HEK293T (cell line): ENCODE data around the gene LCP1.

Experiments used
- CTCF ChIA-PET: fragments of 350-600 bp; formaldehyde crosslinking; extraction: SDS; loops from one replicate; lab custom pipeline; 2021; ENCODE audit warnings: antibody characterized with exemption, inconsistent platforms; lab: Yijun Ruan, JAX
- POLR2A ChIA-PET: fragments of 350-600 bp; formaldehyde crosslinking; extraction: SDS; loops from one replicate; lab custom pipeline; 2020; ENCODE audit warnings: antibody characterized with exemption, inconsistent platforms; lab: Yijun Ruan, JAX
- DNase-seq: peaks from one replicate; pipeline ENCODE4 v3.0.0; 2012; ENCODE audit warnings: mixed read lengths; ENCODE audit errors: extremely low spot score
- ARNT ChIP-seq: fragments of 450-650 bp; IDR thresholded peaks from 2 replicates; pipeline ENCODE4 v1.6.1; 2017; ENCODE audit warnings: mild to moderate bottlenecking
- BHLHE40 ChIP-seq: fragments of 450-650 bp; IDR thresholded peaks from 2 replicates; pipeline ENCODE4 v1.6.1; 2016; ENCODE audit warnings: mild to moderate bottlenecking, moderate library complexity, borderline replicate concordance
- CTBP1 ChIP-seq: fragments of 450-650 bp; IDR thresholded peaks from 2 replicates; pipeline ENCODE4 v1.6.1; 2016; ENCODE audit warnings: borderline replicate concordance
- ELF4 ChIP-seq: fragments of 450-650 bp; IDR thresholded peaks from 2 replicates; pipeline ENCODE4 v1.6.1; 2017; ENCODE audit warnings: antibody characterized with exemption
- FOXA1 ChIP-seq: fragments of 450-650 bp; IDR thresholded peaks from 2 replicates; pipeline ENCODE4 v1.6.1; 2016; ENCODE audit warnings: mild to moderate bottlenecking
- FOXK2 ChIP-seq: fragments of 450-650 bp; IDR thresholded peaks from 2 replicates; pipeline ENCODE4 v1.6.1; 2016; ENCODE audit warnings: mild to moderate bottlenecking
- FOXM1 ChIP-seq: fragments of 450-650 bp; IDR thresholded peaks from 2 replicates; pipeline ENCODE4 v1.6.1; 2017; ENCODE audit warnings: mild to moderate bottlenecking, borderline replicate concordance
- HDGF ChIP-seq: fragments of 450-650 bp; IDR thresholded peaks from 2 replicates; pipeline ENCODE4 v1.6.1; 2017; ENCODE audit warnings: antibody characterized with exemption, borderline replicate concordance
- L3MBTL2 ChIP-seq: fragments of 450-650 bp; conservative IDR thresholded peaks from 2 replicates; pipeline ENCODE4 v1.6.1; 2016; ENCODE audit warnings: mild to moderate bottlenecking
- LEF1 ChIP-seq: fragments of 450-650 bp; IDR thresholded peaks from 2 replicates; pipeline ENCODE4 v1.6.1; 2017; ENCODE audit warnings: mild to moderate bottlenecking, borderline replicate concordance
- NFRKB ChIP-seq: fragments of 450-650 bp; IDR thresholded peaks from 2 replicates; pipeline ENCODE4 v1.6.1; 2016; ENCODE audit warnings: mild to moderate bottlenecking, moderate library complexity
- PKNOX1 ChIP-seq: fragments of 450-650 bp; IDR thresholded peaks from 2 replicates; pipeline ENCODE4 v1.6.1; 2016
- SP1 ChIP-seq: fragments of 450-650 bp; IDR thresholded peaks from 2 replicates; pipeline ENCODE4 v1.6.1; 2017
- SUZ12 ChIP-seq: fragments of 450-650 bp; IDR thresholded peaks from 2 replicates; pipeline ENCODE4 v1.6.1; 2016; ENCODE audit warnings: mild to moderate bottlenecking
- TARDBP ChIP-seq: fragments of 450-650 bp; IDR thresholded peaks from 2 replicates; pipeline ENCODE4 v1.6.1; 2016
- ZNF384 ChIP-seq: fragments of 450-650 bp; IDR thresholded peaks from 2 replicates; pipeline ENCODE4 v1.6.1; 2016

The LCP1 gene

GRCh38 chr13:46197299-46198048 is 15.5 kb upstream of the LCP1 start:
- no peak for TF ChIP-seq ELF4
- TF ChIP-seq NFRKB: no peak
- no peak for TF ChIP-seq FOXM1
- no peak for TF ChIP-seq TARDBP
- TF ChIP-seq HDGF: no peak
- TF ChIP-seq LEF1: no peak
- TF ChIP-seq ZNF384: no peak
- no peak for TF ChIP-seq L3MBTL2
- TF ChIP-seq FOXK2: no peak
- TF ChIP-seq FOXA1: no peak
- TF ChIP-seq PKNOX1: no peak
- no peak for TF ChIP-seq BHLHE40
- no peak for DNase-seq
- ChIA-PET POLR2A (no interaction called here), CTCF (no interaction called here)

GRCh38 chr13:46195016-46195415 is 13.0 kb upstream of the LCP1 start:
- TF ChIP-seq LEF1: no peak
- TF ChIP-seq HDGF: no peak
- no peak for TF ChIP-seq FOXA1
- no peak for TF ChIP-seq FOXK2
- no peak for TF ChIP-seq NFRKB
- TF ChIP-seq TARDBP: no peak
- no peak for TF ChIP-seq BHLHE40
- TF ChIP-seq SP1: no peak
- TF ChIP-seq ELF4: no peak
- TF ChIP-seq L3MBTL2: no peak
- no peak for TF ChIP-seq SUZ12
- no peak for TF ChIP-seq CTBP1
- no peak for TF ChIP-seq FOXM1
- no peak for TF ChIP-seq PKNOX1
- POLR2A ChIA-PET: no interaction called here
- CTCF ChIA-PET: no interaction called here
- no peak for DNase-seq

- ChIA-PET CTCF (no interaction called here), POLR2A (no interaction called here)
- no peak for TF ChIP-seq TARDBP
- TF ChIP-seq FOXA1: no peak
- no peak for TF ChIP-seq ELF4
- TF ChIP-seq LEF1: no peak
- no peak for TF ChIP-seq L3MBTL2
- TF ChIP-seq CTBP1: no peak
- no peak for TF ChIP-seq NFRKB
- TF ChIP-seq FOXK2: no peak
- DNase-seq: no peak
These were observed 10.4 kb upstream of the LCP1 start for GRCh38 chr13:46192412-46192811.

GRCh38 chr13:46185634-46186033 is 3.7 kb upstream of the LCP1 start:
- POLR2A ChIA-PET: no interaction called here
- DNase-seq: no peak
- TF ChIP-seq BHLHE40: no peak
- TF ChIP-seq FOXK2: no peak
- TF ChIP-seq TARDBP: no peak
- TF ChIP-seq ZNF384: no peak
- TF ChIP-seq PKNOX1: no peak
- no peak for TF ChIP-seq HDGF
- no peak for TF ChIP-seq ELF4
- no peak for TF ChIP-seq ARNT
- no peak for TF ChIP-seq LEF1
- TF ChIP-seq FOXM1: no peak
- TF ChIP-seq L3MBTL2: no peak
- TF ChIP-seq SUZ12: no peak
- TF ChIP-seq CTBP1: no peak
- no peak for TF ChIP-seq NFRKB
- no peak for TF ChIP-seq SP1
- TF ChIP-seq FOXA1: no peak
- CTCF ChIA-PET: interaction anchor here (0.6 kb wide), 1 partner anchor 15 kb away, joined by 3 read pairs; no protein-coding TSS in a partner anchor

- ChIA-PET CTCF (no interaction called here), POLR2A (no interaction called here)
- peak; percentile 59 for DNase-seq
- TF ChIP-seq LEF1 (no peak), FOXK2 (no peak), PKNOX1 (no peak), FOXA1 (no peak), ARNT (no peak)
These were observed 2.3 kb upstream of the LCP1 start for GRCh38 chr13:46184277-46184699.
